Caki2 (cell line): ENCODE results near the gene SLC7A14. TPM values are rescaled to one million over a fixed set of nuclear protein-coding genes. Genes with fewer than 3 reads are reported as not detected.

Experiments
- DNase-seq: peaks from one replicate; pipeline ENCODE4 v3.0.0-alpha.2; 2015; ENCODE audit warnings: low read depth
- in situ Hi-C: cut with HindIII; loops from 2 replicates; pipeline ENCODE4 v1.10.0; 2016; ENCODE audit warnings: low sequenced_read_pairs, low pct_unique_long_range_greater_than_20kb, mixed read lengths
- total RNA-seq: library from RNA; depleted of rRNA; stranded (reverse); fragments of >200 nt; shearing (Covaris generic); gene quantifications from 2 replicates; pipeline ENCODE4 v1.2.3, GENCODE V29; 2014; ENCODE audit warnings: low replicate concordance; rRNA removed

Gene SLC7A14
- total RNA-seq, 1 experiment from 2014 or later, result not detected

GRCh38 chr3:170424879-170425278, 161.0 kb downstream of the SLC7A14 start:
- no peak for DNase-seq

GRCh38 chr3:170423001-170423615, 162.8 kb downstream of the SLC7A14 start:
- in situ Hi-C loops, result no loop called here

More at GRCh38 chr3:170424879-170425278, 161.0 kb downstream of the SLC7A14 start:
- in situ Hi-C loops, result loop anchor here (5.0 kb wide), 1 partner anchor 387 kb away; no protein-coding TSS in a partner anchor

GRCh38 chr3:170421758-170422157, 164.1 kb downstream of the SLC7A14 start:
- in situ Hi-C loops, result no loop called here
- no peak for DNase-seq

More at GRCh38 chr3:170423001-170423615, 162.8 kb downstream of the SLC7A14 start:
- no peak for DNase-seq

- in situ Hi-C loops, result no loop called here
- DNase-seq, result no peak
Observed at GRCh38 chr3:170421111-170421641, 164.7 kb downstream of the SLC7A14 start.

GRCh38 chr3:170420307-170420821, 165.5 kb downstream of the SLC7A14 start:
- DNase-seq, result no peak

GRCh38 chr3:170419557-170420087, 166.3 kb downstream of the SLC7A14 start:
- DNase-seq, result no peak
- in situ Hi-C loops, result no loop called here

More at GRCh38 chr3:170420307-170420821, 165.5 kb downstream of the SLC7A14 start:
- in situ Hi-C loops, result no loop called here

- in situ Hi-C loops, result no loop called here
Observed at GRCh38 chr3:170418422-170419398, 167.2 kb downstream of the SLC7A14 start, which contains the start of gene CLDN11. TSS of gene CLDN11 (plus strand) at chr3:170418868. CDS start at chr3:170419067, 199 bp downstream.

GRCh38 chr3:170417090-170417489, 168.8 kb downstream of the SLC7A14 start:
- in situ Hi-C loops, result no loop called here
- DNase-seq, result no peak

More at GRCh38 chr3:170418422-170419398, 167.2 kb downstream of the SLC7A14 start, which contains the start of gene CLDN11:
- peak; percentile 31 for DNase-seq

GRCh38 chr3:170414202-170414663, 171.6 kb downstream of the SLC7A14 start:
- in situ Hi-C loops, result no loop called here
- DNase-seq, result peak; percentile 78

- in situ Hi-C loops, result no loop called here
- DNase-seq, result no peak
Observed at GRCh38 chr3:170413291-170413690, 172.6 kb downstream of the SLC7A14 start.

- DNase-seq, result peak; percentile 58
- in situ Hi-C loops, result no loop called here
Observed at GRCh38 chr3:170410428-170411029, 175.3 kb downstream of the SLC7A14 start.

Other genes starting within 250 kb of the SLC7A14 start
- 33.2 and 55.8 TPM in 2 replicates for gene SKIL, start 228.4 kb downstream of the SLC7A14 start, total RNA-seq
- 21.1 and 30.2 TPM in 2 replicates for gene CLDN11, start 167.2 kb downstream of the SLC7A14 start, total RNA-seq